HG02884 (cell line): ENCODE results near the gene LRP1-AS.

Experiments used
- ATAC-seq: cut with Tn5 transposase; IDR thresholded peaks from one replicate; pipeline ENCODE4 v1.9.1; 2021; ENCODE audit warnings: mild to moderate bottlenecking, moderate library complexity; ENCODE audit not compliant: unreplicated experiment

The LRP1-AS gene

DNA sequence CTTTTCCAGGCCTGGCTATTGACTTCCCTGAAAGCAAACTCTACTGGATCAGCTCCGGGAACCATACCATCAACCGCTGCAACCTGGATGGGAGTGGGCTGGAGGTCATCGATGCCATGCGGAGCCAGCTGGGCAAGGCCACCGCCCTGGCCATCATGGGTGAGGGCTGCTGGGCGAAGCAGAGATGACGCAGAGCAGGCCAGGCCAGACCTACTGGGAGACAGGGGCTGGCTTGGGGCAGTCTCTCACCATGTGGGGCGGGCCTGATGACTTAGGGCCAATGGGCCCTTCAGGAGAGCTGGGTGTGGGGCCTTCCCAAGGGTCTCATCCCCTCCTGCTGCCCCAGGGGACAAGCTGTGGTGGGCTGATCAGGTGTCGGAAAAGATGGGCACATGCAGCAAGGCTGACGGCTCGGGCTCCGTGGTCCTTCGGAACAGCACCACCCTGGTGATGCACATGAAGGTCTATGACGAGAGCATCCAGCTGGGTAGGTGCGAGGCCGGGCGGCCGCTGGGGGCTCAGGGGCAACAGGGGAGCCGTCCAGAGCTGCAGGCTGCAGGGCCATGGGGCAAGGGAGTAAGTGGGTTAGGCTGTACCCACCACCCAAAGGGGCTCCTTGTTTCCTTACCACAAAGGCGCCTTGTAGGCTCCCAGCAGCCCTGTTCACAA lies 33.0 kb upstream of the LRP1-AS start:
- no peak for ATAC-seq

DNA sequence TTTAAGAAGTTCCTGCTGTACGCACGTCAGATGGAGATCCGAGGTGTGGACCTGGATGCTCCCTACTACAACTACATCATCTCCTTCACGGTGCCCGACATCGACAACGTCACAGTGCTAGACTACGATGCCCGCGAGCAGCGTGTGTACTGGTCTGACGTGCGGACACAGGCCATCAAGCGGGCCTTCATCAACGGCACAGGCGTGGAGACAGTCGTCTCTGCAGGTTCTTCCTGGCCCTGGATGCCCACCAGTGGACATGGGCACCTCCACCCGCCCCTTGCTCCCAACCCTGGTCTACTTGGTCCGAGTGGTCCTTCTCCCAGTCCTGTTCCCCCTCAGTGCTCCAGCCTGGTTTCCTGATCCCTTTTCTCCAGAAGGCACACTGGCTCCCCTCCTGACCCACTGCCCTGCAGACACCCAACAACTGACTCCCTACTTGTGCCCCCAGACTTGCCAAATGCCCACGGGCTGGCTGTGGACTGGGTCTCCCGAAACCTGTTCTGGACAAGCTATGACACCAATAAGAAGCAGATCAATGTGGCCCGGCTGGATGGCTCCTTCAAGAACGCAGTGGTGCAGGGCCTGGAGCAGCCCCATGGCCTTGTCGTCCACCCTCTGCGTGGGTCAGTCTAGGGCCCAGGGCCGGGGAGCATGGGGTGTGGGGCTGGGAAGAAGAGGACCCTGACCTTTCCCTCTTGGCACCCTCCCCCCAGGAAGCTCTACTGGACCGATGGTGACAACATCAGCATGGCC lies 32.1 kb upstream of the LRP1-AS start:
- no peak for ATAC-seq

DNA sequence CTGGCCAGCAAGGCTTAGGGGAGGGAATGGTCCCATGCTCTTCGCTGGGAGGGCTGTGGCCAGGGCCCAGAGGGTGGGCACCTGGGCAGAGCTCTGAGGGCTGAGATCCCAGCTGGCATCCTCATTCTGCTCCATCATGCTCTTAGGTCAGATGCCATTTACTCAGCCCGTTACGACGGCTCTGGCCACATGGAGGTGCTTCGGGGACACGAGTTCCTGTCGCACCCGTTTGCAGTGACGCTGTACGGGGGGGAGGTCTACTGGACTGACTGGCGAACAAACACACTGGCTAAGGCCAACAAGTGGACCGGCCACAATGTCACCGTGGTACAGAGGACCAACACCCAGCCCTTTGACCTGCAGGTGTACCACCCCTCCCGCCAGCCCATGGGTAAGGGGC lies 30.8 kb upstream of the LRP1-AS start:
- ATAC-seq = no peak

DNA sequence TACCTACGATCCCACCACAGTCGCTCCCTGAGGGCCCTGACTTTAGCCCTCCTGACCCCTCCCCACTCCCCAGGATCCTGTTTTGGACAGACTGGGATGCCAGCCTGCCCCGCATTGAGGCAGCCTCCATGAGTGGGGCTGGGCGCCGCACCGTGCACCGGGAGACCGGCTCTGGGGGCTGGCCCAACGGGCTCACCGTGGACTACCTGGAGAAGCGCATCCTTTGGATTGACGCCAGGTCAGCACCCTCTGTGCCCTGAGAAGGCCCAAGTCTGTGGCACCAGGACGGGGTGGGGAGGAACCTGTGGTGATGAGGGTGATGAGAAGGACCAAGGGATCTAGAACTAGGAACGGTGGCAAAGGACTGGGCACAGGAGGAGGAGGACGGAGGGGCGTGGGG lies 29.9 kb upstream of the LRP1-AS start:
- ATAC-seq = no peak

DNA sequence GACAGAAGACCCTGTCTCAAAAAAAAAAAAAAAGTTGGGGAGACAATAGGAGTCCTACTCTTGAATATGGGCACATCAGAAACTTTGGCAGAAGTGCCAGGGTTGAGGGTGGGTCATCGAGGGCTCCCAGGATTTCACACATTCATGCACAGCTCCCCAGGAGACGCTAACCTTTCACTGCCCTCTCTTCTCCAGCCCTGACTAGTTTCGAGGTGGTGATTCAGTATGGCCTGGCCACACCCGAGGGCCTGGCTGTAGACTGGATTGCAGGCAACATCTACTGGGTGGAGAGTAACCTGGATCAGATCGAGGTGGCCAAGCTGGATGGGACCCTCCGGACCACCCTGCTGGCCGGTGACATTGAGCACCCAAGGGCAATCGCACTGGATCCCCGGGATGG lies 29.4 kb upstream of the LRP1-AS start:
- ATAC-seq = no peak

DNA sequence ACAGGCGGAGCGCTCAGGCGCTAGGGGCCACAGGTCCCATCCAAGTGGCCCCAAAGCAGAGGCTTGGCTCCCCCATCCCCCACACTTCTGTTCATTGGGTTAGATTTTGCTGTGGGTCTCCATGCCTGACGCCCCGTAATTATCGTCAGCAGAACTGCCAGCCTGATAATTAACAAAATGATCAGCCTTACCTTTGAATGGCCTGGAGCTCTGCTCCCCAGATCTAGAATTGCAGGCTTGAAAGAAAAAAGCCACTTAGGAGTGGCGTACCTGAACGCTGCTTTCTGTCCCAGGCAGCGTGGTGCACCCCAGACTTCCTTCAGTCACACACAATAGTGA lies 28.7 kb upstream of the LRP1-AS start:
- ATAC-seq = no peak

DNA sequence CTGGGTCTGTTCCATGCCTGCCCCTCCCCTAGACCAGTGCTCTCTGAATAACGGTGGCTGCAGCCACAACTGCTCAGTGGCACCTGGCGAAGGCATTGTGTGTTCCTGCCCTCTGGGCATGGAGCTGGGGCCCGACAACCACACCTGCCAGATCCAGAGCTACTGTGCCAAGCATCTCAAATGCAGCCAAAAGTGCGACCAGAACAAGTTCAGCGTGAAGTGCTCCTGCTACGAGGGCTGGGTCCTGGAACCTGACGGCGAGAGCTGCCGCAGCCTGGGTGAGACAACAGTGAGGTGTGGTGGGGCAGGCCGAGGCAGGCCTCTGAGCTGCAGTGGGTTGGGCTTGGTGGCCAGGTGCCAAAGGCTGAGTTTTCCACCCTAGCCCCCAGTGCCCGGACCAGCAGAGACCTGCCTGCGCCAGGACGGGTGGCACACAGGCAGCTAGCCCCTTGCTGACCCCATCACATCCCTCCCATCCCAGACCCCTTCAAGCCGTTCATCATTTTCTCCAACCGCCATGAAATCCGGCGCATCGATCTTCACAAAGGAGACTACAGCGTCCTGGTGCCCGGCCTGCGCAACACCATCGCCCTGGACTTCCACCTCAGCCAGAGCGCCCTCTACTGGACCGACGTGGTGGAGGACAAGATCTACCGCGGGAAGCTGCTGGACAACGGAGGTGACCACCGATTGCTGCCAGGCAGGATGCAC lies 28.2 kb upstream of the LRP1-AS start:
- no peak for ATAC-seq

DNA sequence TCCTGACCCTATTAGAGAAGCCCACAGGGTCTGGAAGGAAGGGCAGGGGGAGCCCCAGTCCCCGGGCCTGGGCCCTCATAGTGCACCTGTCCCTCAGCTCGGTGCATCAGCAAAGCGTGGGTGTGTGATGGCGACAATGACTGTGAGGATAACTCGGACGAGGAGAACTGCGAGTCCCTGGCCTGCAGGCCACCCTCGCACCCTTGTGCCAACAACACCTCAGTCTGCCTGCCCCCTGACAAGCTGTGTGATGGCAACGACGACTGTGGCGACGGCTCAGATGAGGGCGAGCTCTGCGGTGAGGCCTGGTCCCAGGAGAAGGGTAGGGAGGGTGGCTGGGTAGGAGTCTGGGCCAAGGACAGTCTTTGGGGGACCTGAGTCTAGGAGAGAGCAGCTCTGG lies 26.3 kb upstream of the LRP1-AS start:
- ATAC-seq = no peak

DNA sequence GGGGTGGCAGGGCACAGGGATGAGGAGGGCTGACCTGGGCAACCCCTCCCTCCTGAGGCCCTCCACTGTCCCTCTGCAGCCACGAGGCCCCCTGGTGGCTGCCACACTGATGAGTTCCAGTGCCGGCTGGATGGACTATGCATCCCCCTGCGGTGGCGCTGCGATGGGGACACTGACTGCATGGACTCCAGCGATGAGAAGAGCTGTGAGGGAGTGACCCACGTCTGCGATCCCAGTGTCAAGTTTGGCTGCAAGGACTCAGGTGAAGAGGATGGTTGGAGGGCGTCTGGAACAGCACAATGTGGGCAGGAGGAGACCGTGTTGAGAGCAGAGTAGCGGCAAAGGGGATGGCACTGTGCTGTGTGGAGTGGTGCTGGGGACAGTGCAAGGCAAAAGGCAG lies 25.7 kb upstream of the LRP1-AS start:
- ATAC-seq = no peak

DNA sequence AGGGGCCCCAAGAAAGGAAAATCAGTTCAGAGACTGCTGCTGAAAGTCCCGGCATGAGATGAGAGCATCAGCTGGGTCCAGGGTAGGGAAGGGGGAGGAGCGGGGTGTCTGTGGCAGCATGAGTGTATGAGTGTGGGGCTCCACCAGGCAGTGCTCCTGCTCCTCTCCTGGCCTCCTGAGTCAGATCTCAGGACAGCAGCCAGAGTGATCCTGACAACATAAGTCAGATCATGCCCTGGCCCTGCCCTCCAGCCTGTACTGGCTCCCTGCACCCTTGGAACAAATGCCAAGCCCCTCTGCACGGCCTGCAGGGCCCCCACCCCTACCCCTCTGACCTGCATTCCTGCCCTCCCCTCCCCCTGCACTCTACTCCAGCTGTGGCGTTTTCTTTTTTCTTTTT lies 24.2 kb upstream of the LRP1-AS start:
- no peak for ATAC-seq

DNA sequence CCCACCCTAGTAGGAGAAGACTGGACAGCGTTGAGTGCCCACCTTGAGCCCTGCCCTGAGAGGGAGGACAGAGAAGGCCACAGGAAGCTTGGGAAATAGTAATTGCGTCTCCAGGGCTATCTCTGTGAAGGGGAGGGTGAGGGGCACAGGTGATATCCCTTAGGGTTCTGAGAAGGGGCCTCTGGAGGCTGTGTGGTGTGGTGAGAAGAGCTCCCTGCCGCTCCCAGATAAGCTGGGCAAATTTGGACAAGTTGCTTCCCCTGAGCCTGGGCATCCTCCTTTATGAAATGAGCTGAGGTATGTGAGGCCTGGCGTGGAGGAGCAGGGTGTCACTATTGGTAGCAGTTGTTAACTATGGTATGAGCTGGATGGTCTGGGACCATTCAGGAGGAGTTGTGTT lies 23.5 kb upstream of the LRP1-AS start:
- no peak for ATAC-seq

DNA sequence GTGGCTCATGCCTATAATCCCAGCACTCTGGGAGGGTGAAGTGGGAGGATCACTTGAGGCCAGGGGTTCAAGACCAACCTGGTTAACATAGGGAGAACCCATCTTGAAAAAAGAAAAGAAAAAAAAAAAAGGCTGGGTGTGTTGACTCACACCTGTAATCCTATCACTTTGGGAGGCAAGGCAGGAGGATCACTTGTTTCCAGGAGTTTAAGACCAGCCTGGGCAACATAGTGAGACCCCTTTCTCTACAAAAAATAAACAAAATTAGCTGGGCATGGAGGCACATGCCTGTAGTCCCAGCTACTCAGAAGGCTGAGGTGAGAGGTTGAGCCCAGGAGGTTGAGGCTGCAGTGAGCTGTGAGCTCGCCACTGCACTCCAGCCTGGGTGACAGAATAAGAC lies 23.0 kb upstream of the LRP1-AS start:
- ATAC-seq = no peak

DNA sequence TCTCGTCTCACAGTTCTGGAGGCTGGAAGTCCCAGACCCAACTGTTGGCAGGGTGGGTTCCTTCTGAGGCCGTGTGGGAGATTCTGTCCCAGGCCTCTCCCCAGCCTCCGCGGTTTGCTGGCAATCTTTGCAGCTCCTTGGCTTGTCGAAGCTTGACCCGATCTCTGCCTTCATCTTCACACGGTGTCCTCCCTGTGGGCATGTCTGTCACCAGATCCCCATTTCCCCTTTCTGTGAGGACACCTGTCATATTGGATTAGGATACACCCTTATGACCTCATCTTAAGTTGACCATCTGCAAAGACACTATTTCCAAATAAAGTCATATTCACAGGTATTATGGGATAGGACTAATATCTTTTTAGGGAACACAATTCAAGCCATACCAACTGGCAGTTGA lies 22.6 kb upstream of the LRP1-AS start:
- ATAC-seq = no peak

DNA sequence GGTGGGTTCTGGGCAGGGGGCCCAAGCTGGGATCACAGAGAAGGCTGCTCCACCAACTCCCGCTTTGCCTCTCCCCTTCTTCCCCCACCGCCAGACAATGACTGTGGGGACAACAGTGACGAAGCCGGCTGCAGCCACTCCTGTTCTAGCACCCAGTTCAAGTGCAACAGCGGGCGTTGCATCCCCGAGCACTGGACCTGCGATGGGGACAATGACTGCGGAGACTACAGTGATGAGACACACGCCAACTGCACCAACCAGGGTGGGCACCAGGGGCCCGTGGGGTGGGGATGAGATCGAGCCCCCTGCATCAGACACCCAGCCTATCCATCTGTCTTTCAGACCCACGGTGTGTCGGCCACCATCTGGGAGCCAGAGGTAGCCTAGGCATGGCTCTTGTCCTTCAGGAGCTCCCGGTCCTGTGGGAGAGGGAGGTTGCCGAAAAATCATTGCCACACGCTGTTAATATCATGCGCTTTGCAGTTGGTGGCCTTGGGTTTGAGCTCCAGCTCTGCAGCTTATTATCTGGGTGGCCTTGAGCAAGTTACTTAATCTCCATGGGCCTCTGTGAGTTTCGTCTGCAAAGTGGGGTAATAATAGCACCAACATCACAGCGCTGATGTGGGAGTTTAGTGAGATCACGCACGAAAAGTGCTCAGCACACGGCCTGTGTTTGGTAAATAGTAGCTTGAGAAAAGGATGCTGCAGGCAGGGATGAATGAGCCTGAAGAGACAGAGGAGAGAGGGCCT lies 21.8 kb upstream of the LRP1-AS start:
- ATAC-seq = no peak

DNA sequence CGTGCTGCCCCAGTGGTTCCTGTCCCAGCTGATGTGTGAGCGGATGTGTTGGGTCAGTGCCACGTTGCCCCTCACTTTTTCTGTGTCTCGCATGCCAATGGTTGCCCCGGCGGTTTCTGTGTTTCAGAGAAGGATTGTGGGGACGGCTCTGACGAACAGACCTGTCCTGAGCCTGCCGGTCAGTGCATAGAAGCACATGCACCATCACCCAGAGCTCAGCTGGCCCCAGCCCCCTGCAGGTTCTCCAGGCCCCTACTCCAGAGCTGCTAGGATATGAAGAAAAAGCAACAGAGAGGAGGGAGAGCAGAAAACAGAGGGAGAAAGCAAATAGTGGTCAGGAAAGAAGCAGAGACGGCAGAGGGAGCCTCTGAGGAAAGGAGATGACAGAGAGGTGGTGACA lies 20.6 kb upstream of the LRP1-AS start:
- ATAC-seq = no peak

DNA sequence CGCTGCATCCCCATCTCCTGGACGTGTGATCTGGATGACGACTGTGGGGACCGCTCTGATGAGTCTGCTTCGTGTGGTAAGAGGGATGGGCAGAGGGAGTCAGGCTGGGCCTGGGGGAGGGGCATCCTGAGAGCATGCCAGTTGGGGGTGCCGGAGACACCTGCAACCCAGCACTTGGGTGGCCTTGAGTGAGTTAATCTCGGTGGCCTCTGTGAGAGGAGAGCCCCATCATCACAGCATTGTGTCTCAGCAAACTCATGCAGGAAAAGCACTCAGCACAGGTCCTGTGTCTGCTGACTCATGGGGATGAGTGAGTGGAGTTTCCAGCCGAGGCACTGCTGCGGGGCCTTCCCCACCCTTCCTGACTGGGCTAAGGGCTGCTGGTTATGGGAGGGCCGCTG lies 19.6 kb upstream of the LRP1-AS start:
- ATAC-seq = no peak

DNA sequence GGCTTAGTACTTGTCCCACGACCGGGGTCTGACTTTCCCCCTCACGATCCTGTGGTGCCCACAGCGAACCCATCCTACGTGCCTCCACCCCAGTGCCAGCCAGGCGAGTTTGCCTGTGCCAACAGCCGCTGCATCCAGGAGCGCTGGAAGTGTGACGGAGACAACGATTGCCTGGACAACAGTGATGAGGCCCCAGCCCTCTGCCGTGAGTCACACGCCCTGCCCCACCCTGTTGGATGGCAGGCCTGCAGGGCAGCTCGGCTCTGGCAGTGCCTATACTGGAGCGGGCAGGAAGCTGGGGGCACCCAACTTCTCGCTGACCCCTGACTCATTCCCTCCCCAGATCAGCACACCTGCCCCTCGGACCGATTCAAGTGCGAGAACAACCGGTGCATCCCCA lies 18.3 kb upstream of the LRP1-AS start:
- ATAC-seq = no peak

DNA sequence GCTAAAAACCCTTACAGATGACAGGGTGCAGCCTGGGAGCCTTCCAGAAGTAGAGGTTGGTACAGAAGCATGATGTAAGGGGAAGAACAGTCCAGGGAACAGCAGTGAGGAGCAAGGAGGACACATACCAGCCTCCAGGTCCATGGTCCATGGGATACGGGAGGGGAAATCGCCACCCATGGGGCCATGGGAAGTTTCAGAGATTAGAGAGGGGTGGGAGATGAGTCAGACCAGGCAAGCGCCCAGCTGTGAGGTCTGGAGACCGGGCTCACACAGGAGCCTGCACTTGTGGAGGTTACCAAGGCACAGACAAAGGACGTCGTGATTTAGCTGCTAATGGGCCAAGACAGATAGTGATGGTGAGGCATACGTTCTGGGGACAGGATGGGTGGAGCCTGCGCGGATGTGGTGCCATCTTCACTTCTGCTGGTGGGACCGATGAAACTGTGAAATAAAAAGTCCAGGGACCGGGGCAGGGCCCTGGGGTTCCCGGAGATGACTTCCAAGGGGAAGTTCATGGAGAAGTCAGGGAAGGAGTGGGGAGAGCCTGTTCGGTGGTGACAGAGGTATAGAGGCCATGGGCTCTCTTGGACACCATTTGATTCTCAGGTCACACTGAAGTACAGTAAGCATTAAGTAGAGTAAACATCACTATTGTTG lies 17.7 kb upstream of the LRP1-AS start:
- ATAC-seq = no peak

DNA sequence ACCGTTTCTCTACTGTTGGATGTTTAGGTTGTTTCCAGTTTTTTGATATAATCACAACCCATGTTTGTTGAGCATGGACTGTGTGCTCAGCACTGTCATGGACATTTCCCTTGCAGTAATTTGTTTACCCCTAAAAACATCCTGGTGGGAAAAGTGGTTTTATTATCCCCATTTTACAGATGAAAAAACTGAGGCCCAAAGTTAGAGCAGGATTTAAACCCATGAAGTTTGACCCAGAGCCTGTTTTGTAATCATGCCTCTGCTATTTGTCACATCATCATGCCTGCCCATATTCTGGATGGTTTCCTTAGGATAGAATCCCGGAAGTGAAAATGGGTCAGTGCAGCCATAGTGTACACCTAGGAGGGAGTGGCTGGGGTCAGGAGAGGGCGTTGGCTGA lies 17.0 kb upstream of the LRP1-AS start:
- no peak for ATAC-seq

DNA sequence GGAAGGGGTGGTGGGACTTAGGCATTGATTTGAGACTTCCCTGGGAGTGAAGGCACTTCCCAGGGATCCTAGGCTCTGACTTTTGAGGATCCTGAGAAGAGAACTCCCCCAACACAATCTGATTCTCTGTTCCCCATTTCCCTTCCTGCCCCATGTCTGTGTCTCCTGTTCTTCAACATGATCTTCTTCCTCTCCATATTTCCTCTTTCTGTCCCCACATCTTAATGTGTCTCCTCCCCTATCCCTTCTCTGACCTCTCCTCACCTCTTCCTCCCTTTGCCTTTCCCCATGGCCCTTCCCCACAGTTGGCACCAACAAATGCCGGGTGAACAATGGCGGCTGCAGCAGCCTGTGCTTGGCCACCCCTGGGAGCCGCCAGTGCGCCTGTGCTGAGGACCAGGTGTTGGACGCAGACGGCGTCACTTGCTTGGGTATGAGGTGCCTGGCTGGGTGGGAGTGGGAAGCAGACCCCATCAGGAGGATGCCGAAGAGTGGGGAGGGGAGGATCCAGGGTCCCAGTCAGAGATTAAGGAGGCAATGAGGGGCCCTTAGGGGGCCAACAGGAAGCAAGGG lies 15.2 kb upstream of the LRP1-AS start:
- ATAC-seq = no peak

DNA sequence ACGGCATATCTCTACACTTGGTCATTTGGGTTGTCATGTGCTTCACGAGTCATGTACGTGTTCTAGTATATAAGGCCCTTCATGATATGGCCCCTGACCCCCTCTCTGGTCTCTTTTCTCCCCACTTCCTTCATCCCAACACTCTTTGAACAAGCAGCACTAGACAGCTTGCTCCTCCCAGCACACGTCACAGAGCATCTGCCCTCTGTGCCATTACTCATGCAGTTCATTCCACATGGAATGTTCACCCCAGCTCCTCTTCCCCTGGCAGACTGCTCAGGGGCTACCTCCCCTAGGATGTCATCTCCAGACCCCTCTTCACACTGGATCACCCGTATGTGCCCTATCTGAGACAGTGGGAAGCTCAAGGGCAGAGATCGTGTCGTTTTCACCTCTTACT lies 14.1 kb upstream of the LRP1-AS start:
- ATAC-seq = no peak
